Mucosa of gallbladder (tissue), 1 donor: ENCODE results near the gene CHST6. TPM values are rescaled to one million over a fixed set of nuclear protein-coding genes. Genes with fewer than 3 reads are reported as not detected.
"Not testable (repeated sequence)": the region's sequence is repeated elsewhere in the genome, so short reads cannot be mapped to it uniquely, and the experiment has no call there.

Experiments
- DNase-seq: peaks from one replicate; pipeline ENCODE4 v3.0.0-alpha.2; 2020; ENCODE audit warnings: low spot score
- total RNA-seq: library from RNA; stranded (reverse); gene quantifications from one replicate; pipeline ENCODE4 v1.2.1, GENCODE V29; 2021
- donor health status: DM: no; HTN: no; CAD: no.

CHST6 gene
- total RNA-seq, 1 donor from 2014 or later = 0.20 TPM

GRCh38 chr16:75502916-75503605, 7.8 kb upstream of the CHST6 start:
- no peak for DNase-seq

GRCh38 chr16:75501820-75502219, 6.6 kb upstream of the CHST6 start:
- not testable (repeated sequence) for DNase-seq

DNA sequence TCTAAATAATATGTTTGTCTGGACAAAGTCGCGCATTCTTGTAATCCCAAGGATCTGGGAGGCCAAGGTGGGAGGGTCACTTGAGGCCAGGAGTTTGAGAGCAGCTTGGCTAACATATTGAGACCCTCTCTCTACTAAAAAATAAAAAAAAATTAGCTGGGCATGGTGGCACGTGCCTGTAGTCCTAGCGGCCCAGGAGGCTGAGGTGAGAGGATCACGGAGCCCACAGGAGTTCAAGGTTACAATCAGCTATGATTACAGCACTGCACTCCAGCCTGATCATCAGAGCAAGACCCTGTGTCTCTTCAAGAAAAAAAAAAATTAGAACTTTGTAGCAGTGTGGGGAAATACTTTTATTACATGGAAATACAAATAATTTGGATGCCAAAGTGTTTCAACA, 6.1 kb upstream of the CHST6 start:
- no peak for DNase-seq

GRCh38 chr16:75498605-75499322, 3.5 kb upstream of the CHST6 start:
- DNase-seq = peak; percentile 48

- no peak for DNase-seq
These were observed 2.3 kb upstream of the CHST6 start for GRCh38 chr16:75497558-75497957.

DNA sequence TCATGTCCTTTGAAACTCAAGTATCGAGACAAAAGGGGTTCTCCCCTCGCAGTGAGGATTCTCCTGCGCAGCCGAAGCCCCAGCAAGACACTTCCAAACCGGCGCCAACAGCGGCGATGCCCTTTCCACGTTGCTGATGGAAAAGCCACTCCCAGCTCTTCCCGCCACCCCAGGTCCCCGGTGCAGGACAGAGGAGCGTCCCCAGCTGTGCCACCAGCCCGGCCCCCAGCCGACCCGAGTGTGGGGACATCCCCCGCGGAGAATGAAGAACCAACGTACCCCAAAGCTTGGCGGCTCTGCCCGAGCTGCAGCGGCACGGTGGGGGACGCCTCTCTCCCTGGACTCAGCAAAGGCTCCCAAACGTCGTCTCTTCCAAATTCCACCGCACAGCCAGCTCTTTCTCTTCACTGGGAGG, 573 bp downstream of the CHST6 start:
- no peak for DNase-seq

DNA sequence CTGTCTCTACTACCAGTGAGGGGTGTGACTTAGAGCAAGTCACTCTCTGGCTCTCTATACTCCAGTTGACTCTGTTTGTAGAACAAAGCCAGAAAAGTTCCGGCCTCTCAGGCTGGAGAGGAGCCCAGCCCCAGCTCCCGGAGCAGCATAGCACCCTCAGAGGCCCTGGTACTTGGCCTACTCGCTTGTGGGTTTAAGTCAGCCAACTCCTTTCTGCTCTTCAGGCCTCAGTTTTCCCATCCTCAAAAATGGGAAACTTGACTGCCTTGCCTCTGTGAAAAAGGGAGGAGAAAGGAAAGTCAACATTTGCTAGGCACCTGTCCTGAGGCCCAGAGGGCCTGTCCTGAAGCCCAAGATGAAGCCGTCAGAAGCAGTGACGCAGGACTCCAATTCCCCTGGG, 1.1 kb downstream of the CHST6 start:
- no peak for DNase-seq

GRCh38 chr16:75491876-75492275, 3.4 kb downstream of the CHST6 start:
- no peak for DNase-seq

DNA sequence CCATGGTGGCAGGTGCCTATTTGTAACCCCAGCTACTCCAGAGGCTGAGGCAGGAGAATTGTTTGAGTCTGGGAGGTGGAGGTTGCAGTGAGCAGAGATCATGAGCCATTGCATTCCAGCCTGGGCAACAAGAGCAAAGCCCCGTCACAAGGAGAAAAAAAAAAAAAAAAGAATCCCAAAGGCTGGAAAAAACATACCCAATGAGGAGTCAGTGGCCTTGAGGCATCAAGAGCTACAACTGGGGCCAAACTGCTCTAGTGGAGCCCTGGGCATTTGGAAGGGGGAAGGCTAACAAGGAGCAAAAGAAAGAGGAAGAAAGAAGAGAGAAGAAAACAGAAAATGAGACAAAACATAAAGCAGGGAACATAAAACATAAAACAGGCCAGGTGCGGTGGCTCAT, 6.9 kb downstream of the CHST6 start:
- no peak for DNase-seq

GRCh38 chr16:75486676-75487313, 8.4 kb downstream of the CHST6 start:
- no peak for DNase-seq

DNA sequence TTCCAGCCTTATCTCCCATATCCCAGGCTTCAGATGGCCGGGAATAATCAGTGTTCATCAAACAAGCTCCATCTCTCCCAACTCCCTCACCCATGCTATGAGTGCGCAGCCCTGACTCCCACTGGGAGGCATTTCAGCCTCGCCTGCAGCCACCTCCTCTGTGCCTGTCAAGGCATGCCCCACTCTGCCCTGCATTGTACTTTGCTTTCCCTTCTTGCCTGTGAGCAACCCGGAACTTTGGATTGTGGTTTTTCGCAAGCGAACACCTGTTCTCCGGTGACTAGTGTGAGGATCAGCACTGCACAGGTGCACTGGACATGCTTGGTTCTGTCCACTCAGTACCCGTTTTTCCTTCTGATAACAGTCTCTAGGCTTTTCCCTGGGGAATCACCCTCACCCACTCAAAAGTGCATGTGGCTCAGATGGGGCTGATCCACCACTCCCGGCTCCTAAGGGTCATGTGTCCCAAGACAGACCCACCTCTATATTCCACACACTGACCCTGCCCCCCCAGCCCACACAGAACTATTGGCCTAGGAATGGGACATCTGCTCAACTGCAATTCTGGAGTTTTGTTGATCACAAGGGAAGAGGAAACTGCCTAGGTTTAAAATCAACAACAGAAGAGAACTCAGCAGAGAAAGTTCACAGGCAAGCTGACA, 9.1 kb downstream of the CHST6 start:
- no peak for DNase-seq

- no peak for DNase-seq
These were observed 9.8 kb downstream of the CHST6 start for GRCh38 chr16:75485230-75486013.

DNA sequence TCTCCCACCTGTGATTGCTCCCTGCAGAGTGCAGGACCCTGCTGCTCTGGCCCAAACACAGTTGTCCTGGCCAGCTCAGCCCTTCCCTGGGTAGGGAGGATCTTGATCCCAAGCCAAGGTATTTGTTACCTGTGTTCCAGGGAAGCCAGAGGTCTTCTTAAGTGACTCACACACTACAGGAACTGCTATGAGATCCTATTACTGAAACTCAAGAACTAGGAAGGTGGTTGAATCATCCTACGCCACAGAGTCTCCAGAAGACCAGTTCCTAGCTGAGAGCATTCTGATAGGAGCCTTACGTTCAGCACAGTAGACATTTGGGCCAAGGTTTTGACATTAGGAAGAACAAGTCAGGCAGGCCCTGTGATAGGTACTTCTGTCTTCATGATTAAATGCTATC, 12.0 kb downstream of the CHST6 start:
- DNase-seq = peak; percentile 23

- DNase-seq = no peak
These were observed 12.6 kb downstream of the CHST6 start for GRCh38 chr16:75482434-75483205.

GRCh38 chr16:75481475-75481874, 13.8 kb downstream of the CHST6 start:
- DNase-seq = no peak

- no peak for DNase-seq
These were observed 15.7 kb downstream of the CHST6 start for GRCh38 chr16:75479421-75479990.

GRCh38 chr16:75478480-75479345, 16.5 kb downstream of the CHST6 start:
- DNase-seq = no peak

DNA sequence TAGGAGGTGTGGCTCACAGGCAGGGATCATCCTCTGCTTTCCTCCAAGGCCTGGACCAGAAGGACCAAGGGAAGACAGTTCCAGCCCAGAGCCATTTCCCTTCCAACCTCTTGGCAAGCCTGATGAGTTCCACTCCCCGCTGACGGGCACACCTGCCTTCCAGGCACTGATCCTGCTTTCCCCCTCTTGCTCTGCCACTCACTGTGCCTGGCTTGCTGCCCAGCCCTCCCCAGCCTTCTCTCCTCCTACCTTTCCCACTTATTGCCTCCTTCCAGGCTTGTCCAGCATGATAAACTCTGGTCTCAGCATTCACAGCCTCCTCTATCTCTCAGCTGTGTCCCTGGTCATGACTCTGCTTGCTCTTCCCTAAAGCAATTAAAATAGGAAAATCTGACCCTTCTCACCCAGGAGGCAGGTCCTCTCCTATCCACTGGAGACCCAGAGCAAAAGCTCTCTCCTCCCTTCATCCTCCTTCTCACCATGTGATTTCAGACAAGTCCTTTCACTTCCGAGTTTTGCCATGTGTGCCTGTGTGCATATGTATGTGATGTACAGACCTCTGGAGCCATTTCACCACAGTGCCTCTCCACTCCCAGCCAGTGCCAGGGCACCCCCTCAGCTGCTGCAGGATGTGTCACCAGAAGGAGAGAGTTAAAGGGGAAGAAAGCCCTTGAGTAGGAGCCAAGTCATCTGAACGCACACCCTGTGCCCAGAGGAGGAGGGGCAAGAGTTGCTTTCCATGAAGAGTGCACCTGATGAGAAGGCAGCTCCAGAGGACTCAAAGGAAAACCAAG, 17.4 kb downstream of the CHST6 start:
- DNase-seq = no peak

DNA sequence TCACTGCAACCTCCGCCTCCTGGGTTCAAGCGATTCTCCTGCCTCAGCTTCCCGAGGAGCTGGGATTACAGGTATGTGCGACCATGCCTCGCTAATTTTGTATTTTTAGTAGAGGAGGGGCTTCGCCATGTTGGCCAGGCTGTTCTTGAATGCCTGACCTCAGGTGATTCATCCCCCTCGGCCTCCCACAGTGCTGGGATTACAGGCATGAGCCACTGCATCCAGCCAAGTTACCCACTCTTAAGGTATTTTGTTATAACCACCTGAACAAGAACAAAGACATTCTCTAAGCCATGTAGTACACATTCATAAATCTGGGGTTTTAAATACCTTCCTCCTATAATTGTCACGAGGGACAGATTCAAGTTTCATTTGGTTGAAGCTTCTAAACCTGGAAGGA, 18.4 kb downstream of the CHST6 start:
- no peak for DNase-seq
